Naive thymus-derived CD4-positive, alpha-beta T cell (primary cell): ENCODE measurements around the gene ATF6. TPM values are rescaled to one million over a fixed set of nuclear protein-coding genes. Genes with fewer than 3 reads are reported as not detected.

Experiments
- polyA plus RNA-seq, 2 donors: library from polyadenylated mRNA; unstranded; fragments of 300-500 nt; fragmentation: Illumina TruSeq; gene quantifications; one replicate each; pipeline ENCODE4 v1.2.3, GENCODE V29; 2021
- total RNA-seq, 6 experiments: library from RNA in 5 of 6; stranded (reverse) in 5 of 6; gene quantifications; 1 replicate in 5 of 6; 2 replicates in 1 of 6; pipeline ENCODE4 v1.2.3 and lab custom pipeline; 2021 to 2026

Gene ATF6
- total and polyA plus RNA-seq, 7 experiments from 2014 or later, result 17.9 to 27.5 (median 22.5) TPM

Other genes with a start within 250 kb of the ATF6 start
- gene HSPA6, start 241.8 kb upstream of the ATF6 start, total RNA-seq, result 1 to 10 TPM in 1 of 5 experiments, under 1 TPM in 4; 0.32 to 3.5 (median 0.89) TPM
- not detected for gene HSPA6, start 241.8 kb upstream of the ATF6 start, polyA plus RNA-seq
- 100 to 1,000 TPM in 1 of 5 experiments, 10 to 100 TPM in 1, 1 to 10 TPM in 2, not detected in 1; 1.5 to 190 (median 9.3) TPM for gene FCGR3A, start 216.5 kb upstream of the ATF6 start, total RNA-seq
- gene FCGR3A, start 216.5 kb upstream of the ATF6 start, polyA plus RNA-seq, result under 1 TPM; 0.58 to 0.83 TPM
- 1 to 10 TPM in 1 of 5 experiments, under 1 TPM in 1, not detected in 3; 0.85 to 4.1 TPM for gene FCGR3B, start 135.1 kb upstream of the ATF6 start, total RNA-seq
- gene FCGR3B, start 135.1 kb upstream of the ATF6 start, polyA plus RNA-seq, result not detected
- 10 to 100 TPM in 1 of 5 experiments, 1 to 10 TPM in 3, not detected in 1; 2.2 to 13.9 (median 5.2) TPM for gene FCGR2B, start 103.2 kb upstream of the ATF6 start, total RNA-seq
- gene FCGR2B, start 103.2 kb upstream of the ATF6 start, polyA plus RNA-seq, result under 1 TPM in 1 of 2 donors, not detected in 1; 0.24 TPM
- 1 to 10 TPM in 1 of 5 experiments, under 1 TPM in 3, not detected in 1; 0.32 to 1.8 (median 0.53) TPM for gene FCRLA, start 59.1 kb upstream of the ATF6 start, total RNA-seq
- gene FCRLA, start 59.1 kb upstream of the ATF6 start, polyA plus RNA-seq, result under 1 TPM; 0.56 to 0.59 TPM
- 1 to 10 TPM in 2 of 5 experiments, under 1 TPM in 3; 0.34 to 1.8 (median 0.76) TPM for gene FCRLB, start 44.8 kb upstream of the ATF6 start, total RNA-seq
- under 1 TPM; 0.79 to 0.90 TPM for gene FCRLB, start 44.8 kb upstream of the ATF6 start, polyA plus RNA-seq
- gene DUSP12, start 16.5 kb upstream of the ATF6 start, total RNA-seq, result 10 to 100 TPM; 16.1 to 31.4 (median 24.1) TPM
- 10 to 100 TPM; 74.3 to 75.2 TPM for gene DUSP12, start 16.5 kb upstream of the ATF6 start, polyA plus RNA-seq